Chondrocyte (in vitro differentiated cells): Measurements from ENCODE around the gene WDR88. TPM values are rescaled to one million over a fixed set of nuclear protein-coding genes. Genes with fewer than 3 reads are reported as not detected.

Experiments used
- DNase-seq: peaks from one replicate; pipeline ENCODE4 v3.0.0; 2021; ENCODE audit warnings: mixed read lengths, low spot score
- H3K27ac Mint-ChIP-seq: one replicate; pipeline ENCODE4 v1.8.0; 2021; ENCODE audit warnings: mild to moderate bottlenecking, moderate library complexity, mixed read lengths; ENCODE audit not compliant: unreplicated experiment
- H3K27me3 Mint-ChIP-seq: 2 replicates; pipeline ENCODE4 v1.8.0; 2021; ENCODE audit warnings: low read depth, mixed read lengths
- H3K36me3 Mint-ChIP-seq: 2 replicates; pipeline ENCODE4 v1.8.0; 2021; ENCODE audit warnings: low read depth, mixed read lengths
- H3K4me1 Mint-ChIP-seq: 2 replicates; pipeline ENCODE4 v1.8.0; 2021; ENCODE audit warnings: low read depth, mild to moderate bottlenecking, mixed read lengths
- H3K4me3 Mint-ChIP-seq: one replicate; pipeline ENCODE4 v1.8.0; 2021; ENCODE audit warnings: mild to moderate bottlenecking, moderate library complexity, mixed read lengths; ENCODE audit not compliant: unreplicated experiment
- H3K9me3 Mint-ChIP-seq: 2 replicates; pipeline ENCODE4 v1.8.0; 2021; ENCODE audit warnings: low read depth, mixed read lengths
- CTCF ChIP-seq: fragments of 200-600 bp; sonication (generic); IDR thresholded peaks from 2 replicates; pipeline ENCODE4 v1.5.0; 2021; ENCODE audit warnings: antibody characterized with exemption, mild to moderate bottlenecking, moderate library complexity
- total RNA-seq: library from RNA; stranded (reverse); gene quantifications from 3 replicates; pipeline ENCODE4 v1.2.1, GENCODE V29; 2021

WDR88 gene
- total RNA-seq, 1 donor from 2014 or later, result not detected

- H3K36me3 Mint-ChIP-seq, result no peaks in the 10 kb centered on the region
- H3K4me3 Mint-ChIP-seq, result no peak overlapping the region
- H3K27ac Mint-ChIP-seq, result no peak overlapping the region
- no peaks in the 10 kb centered on the region for H3K4me1 Mint-ChIP-seq
- TF ChIP-seq CTCF, result no peak
- H3K9me3 Mint-ChIP-seq, result no peaks in the 10 kb centered on the region
- H3K27me3 Mint-ChIP-seq, result no peaks in the 10 kb centered on the region
- no peak for DNase-seq
These were observed 78.5 kb downstream of the WDR88 start for GRCh38 chr19:33210266-33210940.

GRCh38 chr19:33211794-33212435 is 80.0 kb downstream of the WDR88 start:
- TF ChIP-seq CTCF, result no peak
- Mint-ChIP-seq H3K36me3 (no peaks in the 10 kb centered on the region), H3K4me3 (no peak overlapping the region), H3K9me3 (no peaks in the 10 kb centered on the region), H3K27me3 (no peaks in the 10 kb centered on the region), H3K27ac (no peak overlapping the region), H3K4me1 (no peaks in the 10 kb centered on the region)
- DNase-seq, result peak; percentile 30

GRCh38 chr19:33212436-33213172 is 80.7 kb downstream of the WDR88 start:
- no peak for DNase-seq
- H3K27me3 Mint-ChIP-seq, result peaks cover under 1% of the 10 kb centered on the region
- H3K4me1 Mint-ChIP-seq, result no peaks in the 10 kb centered on the region
- H3K9me3 Mint-ChIP-seq, result no peaks in the 10 kb centered on the region
- H3K36me3 Mint-ChIP-seq, result no peaks in the 10 kb centered on the region
- no peak overlapping the region for H3K27ac Mint-ChIP-seq
- TF ChIP-seq CTCF, result no peak
- no peak overlapping the region for H3K4me3 Mint-ChIP-seq

GRCh38 chr19:33214596-33214995 is 82.7 kb downstream of the WDR88 start:
- Mint-ChIP-seq H3K4me1 (no peaks in the 10 kb centered on the region), H3K36me3 (no peaks in the 10 kb centered on the region), H3K4me3 (no peak overlapping the region), H3K27me3 (peaks cover 4% of the 10 kb centered on the region), H3K27ac (no peak overlapping the region), H3K9me3 (no peaks in the 10 kb centered on the region)
- peak; percentile 55 for TF ChIP-seq CTCF
- DNase-seq, result no peak

GRCh38 chr19:33215438-33216197 is 83.7 kb downstream of the WDR88 start:
- DNase-seq, result no peak
- no peaks in the 10 kb centered on the region for H3K4me1 Mint-ChIP-seq
- no peaks in the 10 kb centered on the region for H3K36me3 Mint-ChIP-seq
- H3K27me3 Mint-ChIP-seq, result peaks cover 7% of the 10 kb centered on the region
- no peak for TF ChIP-seq CTCF
- H3K27ac Mint-ChIP-seq, result no peak overlapping the region
- H3K4me3 Mint-ChIP-seq, result no peak overlapping the region
- H3K9me3 Mint-ChIP-seq, result no peaks in the 10 kb centered on the region
